GM12801 (cell line): ENCODE results near the gene UFC1.

Experiments used
- CTCF ChIP-seq: IDR thresholded peaks from one replicate; pipeline ENCODE4 v1.5.1; 2011; ENCODE audit warnings: control low read depth; ENCODE audit not compliant: insufficient read length; ENCODE audit errors: extremely low read depth

UFC1 gene

GRCh38 chr1:161138431-161138830 is 15.3 kb upstream of the UFC1 start:
- TF ChIP-seq CTCF: no peak

- no peak for TF ChIP-seq CTCF
Observed at GRCh38 chr1:161139766-161140165, 14.0 kb upstream of the UFC1 start.

- TF ChIP-seq CTCF: no peak
Observed at GRCh38 chr1:161140755-161141400, 12.9 kb upstream of the UFC1 start.

- TF ChIP-seq CTCF: no peak
Observed at GRCh38 chr1:161145832-161146231, 7.9 kb upstream of the UFC1 start.

GRCh38 chr1:161153176-161153575 is 602 bp upstream of the UFC1 start:
- TF ChIP-seq CTCF: no peak

GRCh38 chr1:161157867-161158266 is 4.1 kb downstream of the UFC1 start:
- TF ChIP-seq CTCF: no peak

GRCh38 chr1:161158316-161159010 is 4.7 kb downstream of the UFC1 start:
- no peak for TF ChIP-seq CTCF
